Activated T-helper 2 cell treated with anti-CD3 and anti-CD28 coated beads, Interferon-gamma antibody, Interleukin-2, Interleukin-4, amounts not matched to agents 10 μg/mL and 5 μg/mL and 100 μg/mL, durations not matched to agents 14 hours and 24 hours and 36 hours (primary cell): ENCODE measurements around the gene SMAD4. TPM values are rescaled to one million over a fixed set of nuclear protein-coding genes. Genes with fewer than 3 reads are reported as not detected.

Experiments used
- DNase-seq: peaks from one replicate; pipeline ENCODE4 v3.0.0; 2021; ENCODE audit warnings: low spot score
- H3K27ac Mint-ChIP-seq: one replicate; pipeline ENCODE4 v1.8.0; 2021; ENCODE audit warnings: mixed read lengths
- H3K27me3 Mint-ChIP-seq: one replicate; pipeline ENCODE4 v1.8.0; 2021; ENCODE audit warnings: low read depth, mixed read lengths
- H3K36me3 Mint-ChIP-seq: one replicate; pipeline ENCODE4 v1.8.0; 2021; ENCODE audit warnings: low read depth, mixed read lengths
- H3K4me1 Mint-ChIP-seq: one replicate; pipeline ENCODE4 v1.8.0; 2021; ENCODE audit warnings: low read depth, mixed read lengths
- H3K4me3 Mint-ChIP-seq: one replicate; pipeline ENCODE4 v1.8.0; 2021; ENCODE audit warnings: low read depth, mild to moderate bottlenecking, moderate library complexity, mixed read lengths
- H3K9me3 Mint-ChIP-seq: one replicate; pipeline ENCODE4 v1.8.0; 2021; ENCODE audit warnings: mixed read lengths
- intact Hi-C: fragments of 100-400 bp; cut with micrococcal nuclease; formaldehyde crosslinking; loops from one replicate; pipeline ENCODE4 v1.15.1; 2023
- total RNA-seq: library from RNA; stranded (reverse); gene quantifications from 2 replicates; pipeline ENCODE4 v1.2.3, GENCODE V29; 2022

SMAD4 gene
- total RNA-seq, 1 donor from 2014 or later: 73.0 TPM

- H3K4me3 Mint-ChIP-seq: no peak overlapping the region
- H3K9me3 Mint-ChIP-seq: no peaks in the 10 kb centered on the region
- intact Hi-C loops: loop anchor here (5.0 kb wide), 1 partner anchor 87 kb away; the partner anchor contains the start of gene ELAC1
- H3K27me3 Mint-ChIP-seq: no peaks in the 10 kb centered on the region
- no peak overlapping the region for H3K27ac Mint-ChIP-seq
- peaks cover 60% of the 10 kb centered on the region for H3K36me3 Mint-ChIP-seq
- no peak for DNase-seq
- peaks cover 29% of the 10 kb centered on the region for H3K4me1 Mint-ChIP-seq
Observed at GRCh38 chr18:51054764-51055163, 24.8 kb downstream of the SMAD4 start.

- Mint-ChIP-seq H3K27ac (no peak overlapping the region), H3K4me3 (no peak overlapping the region), H3K27me3 (no peaks in the 10 kb centered on the region), H3K36me3 (peaks cover 63% of the 10 kb centered on the region), H3K4me1 (peaks cover 9% of the 10 kb centered on the region), H3K9me3 (no peaks in the 10 kb centered on the region)
- no peak for DNase-seq
- intact Hi-C loops: no loop called here
Observed at GRCh38 chr18:51059969-51060368, 30.0 kb downstream of the SMAD4 start.

- Mint-ChIP-seq H3K4me1 (peaks cover 5% of the 10 kb centered on the region), H3K4me3 (no peak overlapping the region), H3K9me3 (no peaks in the 10 kb centered on the region), H3K36me3 (peaks cover 53% of the 10 kb centered on the region), H3K27ac (no peak overlapping the region), H3K27me3 (no peaks in the 10 kb centered on the region)
- DNase-seq: no peak
- intact Hi-C loops: no loop called here
Observed at GRCh38 chr18:51064256-51064655, 34.2 kb downstream of the SMAD4 start.

- Mint-ChIP-seq H3K36me3 (peaks cover 60% of the 10 kb centered on the region), H3K4me3 (no peak overlapping the region), H3K9me3 (no peaks in the 10 kb centered on the region), H3K27me3 (no peaks in the 10 kb centered on the region), H3K27ac (no peak overlapping the region), H3K4me1 (peaks cover 3% of the 10 kb centered on the region)
- intact Hi-C loops: no loop called here
- no peak for DNase-seq
Observed at GRCh38 chr18:51066273-51066672, 36.3 kb downstream of the SMAD4 start.

GRCh38 chr18:51068105-51068504 is 38.1 kb downstream of the SMAD4 start:
- Mint-ChIP-seq H3K9me3 (no peaks in the 10 kb centered on the region), H3K27me3 (no peaks in the 10 kb centered on the region), H3K4me1 (peaks cover 6% of the 10 kb centered on the region), H3K27ac (no peak overlapping the region), H3K36me3 (peaks cover 68% of the 10 kb centered on the region), H3K4me3 (no peak overlapping the region)
- DNase-seq: no peak
- intact Hi-C loops: no loop called here

- peaks cover 15% of the 10 kb centered on the region for H3K4me1 Mint-ChIP-seq
- no peak for DNase-seq
- no peaks in the 10 kb centered on the region for H3K9me3 Mint-ChIP-seq
- no peaks in the 10 kb centered on the region for H3K27me3 Mint-ChIP-seq
- H3K36me3 Mint-ChIP-seq: peaks cover 65% of the 10 kb centered on the region
- intact Hi-C loops: no loop called here
- no peak overlapping the region for H3K4me3 Mint-ChIP-seq
- no peak overlapping the region for H3K27ac Mint-ChIP-seq
Observed at GRCh38 chr18:51069885-51070284, 39.9 kb downstream of the SMAD4 start.

GRCh38 chr18:51070545-51070944 is 40.5 kb downstream of the SMAD4 start:
- H3K9me3 Mint-ChIP-seq: no peaks in the 10 kb centered on the region
- intact Hi-C loops: no loop called here
- H3K27me3 Mint-ChIP-seq: no peaks in the 10 kb centered on the region
- H3K36me3 Mint-ChIP-seq: peaks cover 61% of the 10 kb centered on the region
- no peak for DNase-seq
- H3K4me3 Mint-ChIP-seq: no peak overlapping the region
- H3K4me1 Mint-ChIP-seq: peaks cover 15% of the 10 kb centered on the region
- no peak overlapping the region for H3K27ac Mint-ChIP-seq

GRCh38 chr18:51072586-51073313 is 42.7 kb downstream of the SMAD4 start:
- DNase-seq: no peak
- Mint-ChIP-seq H3K27ac (no peak overlapping the region), H3K4me3 (no peak overlapping the region), H3K9me3 (no peaks in the 10 kb centered on the region), H3K4me1 (peaks cover 17% of the 10 kb centered on the region), H3K36me3 (peaks cover 76% of the 10 kb centered on the region), H3K27me3 (no peaks in the 10 kb centered on the region)
- intact Hi-C loops: no loop called here

- Mint-ChIP-seq H3K4me3 (no peak overlapping the region), H3K36me3 (peaks cover 77% of the 10 kb centered on the region), H3K27me3 (no peaks in the 10 kb centered on the region)
Observed at GRCh38 chr18:51074605-51075004, 44.6 kb downstream of the SMAD4 start.

GRCh38 chr18:51076503-51076902 is 46.5 kb downstream of the SMAD4 start:
- Mint-ChIP-seq H3K9me3 (no peaks in the 10 kb centered on the region), H3K27ac (no peak overlapping the region), H3K4me1 (peaks cover 17% of the 10 kb centered on the region), H3K36me3 (peaks cover 76% of the 10 kb centered on the region), H3K4me3 (no peak overlapping the region), H3K27me3 (no peaks in the 10 kb centered on the region)
- intact Hi-C loops: no loop called here
- DNase-seq: no peak

More at GRCh38 chr18:51074605-51075004, 44.6 kb downstream of the SMAD4 start:
- no peak for DNase-seq
- intact Hi-C loops: no loop called here
- H3K27ac Mint-ChIP-seq: no peak overlapping the region
- peaks cover 17% of the 10 kb centered on the region for H3K4me1 Mint-ChIP-seq
- no peaks in the 10 kb centered on the region for H3K9me3 Mint-ChIP-seq

- Mint-ChIP-seq H3K36me3 (peaks cover 75% of the 10 kb centered on the region), H3K4me1 (peaks cover 18% of the 10 kb centered on the region), H3K9me3 (no peaks in the 10 kb centered on the region), H3K27me3 (no peaks in the 10 kb centered on the region), H3K4me3 (no peak overlapping the region), H3K27ac (no peak overlapping the region)
- DNase-seq: no peak
- intact Hi-C loops: no loop called here
Observed at GRCh38 chr18:51077217-51077616, 47.2 kb downstream of the SMAD4 start.

- DNase-seq: no peak
- Mint-ChIP-seq H3K9me3 (no peaks in the 10 kb centered on the region), H3K4me3 (no peak overlapping the region), H3K36me3 (peaks cover 72% of the 10 kb centered on the region), H3K27ac (no peak overlapping the region), H3K27me3 (no peaks in the 10 kb centered on the region), H3K4me1 (peaks cover 26% of the 10 kb centered on the region)
- intact Hi-C loops: no loop called here
Observed at GRCh38 chr18:51078026-51078425, 48.0 kb downstream of the SMAD4 start.

GRCh38 chr18:51082571-51083267 is 52.7 kb downstream of the SMAD4 start:
- H3K9me3 Mint-ChIP-seq: peaks cover 15% of the 10 kb centered on the region
- H3K36me3 Mint-ChIP-seq: peaks cover 87% of the 10 kb centered on the region
- H3K27me3 Mint-ChIP-seq: no peaks in the 10 kb centered on the region
- H3K4me1 Mint-ChIP-seq: peaks cover 21% of the 10 kb centered on the region
- H3K27ac Mint-ChIP-seq: peak overlapping the region; percentile 77
- no peak overlapping the region for H3K4me3 Mint-ChIP-seq
- DNase-seq: no peak
- intact Hi-C loops: no loop called here
